Kasumi-1 (cell line): ENCODE results near the gene CLCN6.

Source experiments
- DNase-seq, 2 experiments: peaks; one replicate each; lab custom pipeline; 2025; lab: John Stamatoyannopoulos, UW

CLCN6 gene

GRCh38 chr1:11856698-11857097 is 50.7 kb downstream of the CLCN6 start:
- DNase-seq = no peak

DNA sequence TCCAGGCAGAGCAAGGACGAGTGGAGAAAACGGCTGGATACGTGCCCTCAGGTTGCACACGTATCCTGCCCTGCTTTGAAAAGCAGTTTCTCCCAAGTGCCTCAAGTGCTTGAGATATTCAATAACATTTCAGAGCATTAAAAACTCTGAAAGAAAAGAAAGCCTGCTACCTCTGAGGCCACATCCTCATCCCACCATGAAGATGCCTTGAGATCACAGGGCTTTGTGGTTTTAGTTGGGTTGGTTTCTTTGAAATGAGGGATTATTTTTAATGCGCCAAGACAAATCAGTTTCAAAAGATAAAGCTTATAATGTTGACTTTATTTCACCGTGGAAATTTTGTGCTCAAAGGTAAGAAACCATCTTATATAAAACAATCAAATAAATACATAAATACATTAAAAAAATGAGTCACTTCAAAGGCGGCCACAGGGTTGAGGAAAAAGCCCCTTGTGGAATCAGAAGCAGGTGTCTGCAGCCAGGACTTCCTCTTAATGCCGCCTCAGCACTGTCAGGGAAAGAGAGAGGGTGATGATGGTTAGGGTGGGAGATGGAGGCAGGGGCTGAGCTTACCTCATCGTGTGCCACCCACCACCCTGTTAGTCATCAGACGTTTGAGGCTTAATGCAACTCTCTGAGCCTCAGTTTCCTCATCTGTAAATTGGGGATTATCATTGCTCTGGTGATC is 51.3 kb downstream of the CLCN6 start:
- peak in 1 of 2 experiments; percentile 16 for DNase-seq

- no peak for DNase-seq
Observed at GRCh38 chr1:11858158-11858557, 52.2 kb downstream of the CLCN6 start.

DNA sequence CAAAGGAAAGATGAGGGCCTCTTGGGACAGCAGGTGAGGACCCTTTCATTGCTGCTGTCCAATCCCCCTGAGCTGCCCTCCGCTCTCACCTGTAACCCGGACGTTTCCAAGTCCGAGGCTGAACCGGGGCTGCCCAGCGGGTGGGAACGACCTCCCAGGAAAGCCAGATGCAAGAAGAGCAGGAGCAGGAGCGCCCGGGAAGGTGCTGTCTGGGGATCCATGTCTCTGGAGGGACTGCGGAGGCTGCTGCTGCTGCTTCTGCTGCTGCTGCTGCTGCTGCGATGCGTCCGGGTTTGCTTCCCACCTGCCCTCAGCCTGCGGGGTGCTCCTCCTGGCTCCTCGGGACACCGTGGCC is 52.6 kb downstream of the CLCN6 start, which contains the start of gene NPPB:
NPPB (minus strand) TSS at position 333 of the 355 bp plus-strand sequence; CDS start at position 221, 112 bp downstream.
- no peak for DNase-seq

DNA sequence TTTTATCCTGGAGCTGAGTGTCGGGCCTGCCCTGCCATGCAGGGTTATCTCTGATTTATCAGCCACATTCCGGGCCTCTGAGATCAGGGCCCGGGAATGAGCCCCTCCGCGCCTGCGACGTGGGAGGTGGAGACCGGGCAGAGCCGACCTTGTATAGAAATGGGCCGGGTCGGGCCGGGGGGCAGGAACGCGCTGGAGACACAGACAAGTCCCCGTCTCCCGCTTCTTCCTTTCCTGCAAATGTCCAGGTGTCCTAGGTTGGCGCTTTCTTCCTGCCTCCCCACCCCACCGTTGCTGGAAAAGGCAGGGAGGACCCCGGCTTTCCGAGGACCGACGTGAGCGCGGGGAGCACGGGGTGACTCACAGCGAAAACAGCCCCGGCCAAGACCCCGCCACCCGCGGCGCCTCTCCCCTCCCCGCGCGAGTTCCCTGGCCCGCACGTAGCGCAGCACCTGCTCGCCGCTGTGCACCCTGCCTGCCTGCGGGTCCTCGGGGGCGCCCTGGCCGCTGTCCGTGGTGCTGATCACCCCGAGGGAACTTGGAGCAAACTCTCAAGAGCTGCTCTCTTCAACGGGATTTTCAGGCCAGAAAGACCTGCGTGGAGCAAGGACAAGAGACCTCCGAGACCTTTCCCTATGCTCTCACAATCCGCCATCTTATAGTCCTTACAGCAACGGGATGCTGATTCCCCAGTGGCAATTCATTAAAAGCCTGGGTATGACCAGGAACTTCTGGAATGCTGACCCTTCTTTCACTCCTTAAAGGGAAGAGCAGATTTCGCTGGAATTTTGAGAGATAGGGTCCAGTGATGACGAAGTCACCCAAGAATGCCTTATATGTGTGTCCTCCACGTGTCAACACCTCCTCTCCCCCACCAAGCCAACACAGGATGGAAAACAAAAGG is 53.2 kb downstream of the CLCN6 start:
- DNase-seq = peak; percentile 57 to 67

DNA sequence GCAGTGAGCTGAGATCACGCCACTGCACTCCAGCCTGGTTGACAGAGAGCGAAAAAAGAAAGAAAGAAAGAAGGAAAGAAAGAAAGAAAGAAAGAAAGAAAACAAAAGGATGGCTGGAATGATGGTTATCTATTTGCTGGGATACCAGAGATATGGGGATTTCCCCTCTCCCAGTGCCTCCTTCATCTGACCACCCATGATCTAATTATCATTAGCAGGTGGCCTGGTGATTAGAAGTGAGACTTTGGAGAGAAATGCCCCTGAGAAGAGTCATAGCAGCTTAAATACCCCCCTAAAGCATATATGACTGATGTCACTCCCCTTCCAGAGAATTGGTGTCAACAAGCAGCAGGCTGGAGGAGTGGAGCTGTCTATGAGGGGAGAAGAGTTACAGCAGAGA is 54.1 kb downstream of the CLCN6 start:
- no peak for DNase-seq

- DNase-seq = no peak
Observed at GRCh38 chr1:11860587-11860986, 54.6 kb downstream of the CLCN6 start.

DNA sequence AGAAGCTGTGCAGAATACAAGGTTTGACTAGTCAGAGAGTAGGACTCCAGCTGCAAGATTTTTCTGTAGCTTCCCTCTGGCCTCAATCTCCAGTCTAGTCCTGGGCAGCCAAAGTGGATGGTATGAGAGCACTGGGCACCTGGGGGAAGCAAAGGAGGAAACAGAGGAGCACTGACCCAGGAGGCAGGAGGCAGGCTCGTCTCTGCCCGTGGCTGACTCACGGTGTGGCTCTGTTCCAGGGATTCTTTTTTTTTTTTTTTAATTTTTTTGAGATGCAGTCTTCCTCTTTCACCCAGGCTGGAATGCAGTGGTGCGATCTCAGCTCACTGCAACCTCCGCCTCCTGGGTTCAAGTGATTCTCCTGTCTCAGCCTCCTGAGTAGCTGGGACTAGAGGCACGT is 56.9 kb downstream of the CLCN6 start:
- peak in 1 of 2 experiments; percentile 2 for DNase-seq

- no peak for DNase-seq
Observed at GRCh38 chr1:11868331-11868980, 62.5 kb downstream of the CLCN6 start.

- no peak for DNase-seq
Observed at GRCh38 chr1:11869104-11869503, 63.1 kb downstream of the CLCN6 start.

GRCh38 chr1:11869650-11870207 is 63.7 kb downstream of the CLCN6 start:
- DNase-seq = no peak

GRCh38 chr1:11872545-11872944 is 66.6 kb downstream of the CLCN6 start:
- DNase-seq = no peak

GRCh38 chr1:11873395-11874257 is 67.6 kb downstream of the CLCN6 start:
- no peak for DNase-seq

- no peak for DNase-seq
Observed at GRCh38 chr1:11874258-11874562, 68.2 kb downstream of the CLCN6 start.

DNA sequence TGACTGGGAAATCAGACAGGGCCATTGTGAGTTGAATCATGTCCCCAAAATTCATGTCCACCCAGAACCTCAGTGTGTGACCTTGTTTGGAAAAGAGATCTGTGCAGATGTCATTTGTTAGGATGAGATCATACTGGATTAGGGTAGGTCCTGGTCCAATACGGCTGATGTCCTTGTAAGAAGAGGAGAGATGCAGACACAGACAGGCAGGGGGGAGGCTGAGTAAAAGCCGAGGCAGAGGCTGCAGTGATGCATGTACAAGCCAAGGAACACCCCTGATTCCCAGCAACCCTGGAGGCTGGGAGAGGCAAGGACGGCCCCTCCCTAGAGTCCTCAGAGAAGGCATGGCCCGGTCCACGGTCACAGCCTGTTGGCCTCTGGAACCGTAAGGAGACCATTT is 68.6 kb downstream of the CLCN6 start:
- no peak for DNase-seq

GRCh38 chr1:11875094-11875493 is 69.1 kb downstream of the CLCN6 start:
- no peak for DNase-seq

- DNase-seq = no peak
Observed at GRCh38 chr1:11877074-11877473, 71.1 kb downstream of the CLCN6 start.

- no peak for DNase-seq
Observed at GRCh38 chr1:11878081-11878890, 72.3 kb downstream of the CLCN6 start.

- DNase-seq = no peak
Observed at GRCh38 chr1:11878891-11879190, 72.8 kb downstream of the CLCN6 start.

GRCh38 chr1:11879311-11880180 is 73.6 kb downstream of the CLCN6 start:
- DNase-seq = no peak
